Lower lobe of right lung (tissue), 2 donors: ENCODE results near the gene PRUNE1. TPM values are rescaled to one million over a fixed set of nuclear protein-coding genes. Genes with fewer than 3 reads are reported as not detected.

Experiments used
- ATAC-seq, 2 donors: fragments of 200-7000 bp; cut with Tn5 transposase; one replicate each; pipeline ENCODE4 v1.9.1; 2020 to 2022; ENCODE audit warnings: mild to moderate bottlenecking in 2 of 2, moderate library complexity in 2 of 2
- DNase-seq: peaks from one replicate; pipeline ENCODE4 v3.0.0-alpha.2; 2020
- H3K27ac ChIP-seq: fragments of 200-600 bp; one replicate; pipeline ENCODE4 v1.8.0; 2022
- H3K27me3 ChIP-seq: fragments of 200-600 bp; one replicate; pipeline ENCODE4 v1.8.0; 2022; ENCODE audit warnings: low read depth
- H3K36me3 ChIP-seq: fragments of 200-600 bp; one replicate; pipeline ENCODE4 v1.8.0; 2022; ENCODE audit warnings: mild to moderate bottlenecking
- H3K4me1 ChIP-seq: fragments of 200-600 bp; one replicate; pipeline ENCODE4 v1.8.0; 2022
- H3K4me3 ChIP-seq: fragments of 200-600 bp; one replicate; pipeline ENCODE4 v1.8.0; 2022; ENCODE audit warnings: mild to moderate bottlenecking
- H3K9me3 ChIP-seq: fragments of 200-600 bp; one replicate; pipeline ENCODE4 v1.8.0; 2022
- intact Hi-C: fragments of 100-400 bp; cut with DNase I; formaldehyde crosslinking; loops from one replicate; pipeline ENCODE4 v1.11.0; 2022
- long read RNA-seq: library from polyadenylated mRNA; unstranded; transcript quantifications from one replicate; pipeline ENCODE4 v2.0.0, GENCODE V29; 2021
- total RNA-seq: library from RNA; stranded (reverse); fragmentation: NEBNext Ultra II Directional; extraction: Animal tissue kit (Norgen Biotek cat#: 25700); gene quantifications from one replicate; pipeline ENCODE4 v1.2.1, GENCODE V29; 2021
- TF ChIP-seq, protein P1 (sequence below): fragments of 200-600 bp; IDR thresholded peaks from one replicate; pipeline ENCODE4 v1.8.0; 2022; ENCODE audit warnings: antibody characterized with exemption, mild to moderate bottlenecking
- donor health status: DM: no; HTN: yes; CAD: no; lungs with severe emphysema.

PRUNE1 gene, protein sequence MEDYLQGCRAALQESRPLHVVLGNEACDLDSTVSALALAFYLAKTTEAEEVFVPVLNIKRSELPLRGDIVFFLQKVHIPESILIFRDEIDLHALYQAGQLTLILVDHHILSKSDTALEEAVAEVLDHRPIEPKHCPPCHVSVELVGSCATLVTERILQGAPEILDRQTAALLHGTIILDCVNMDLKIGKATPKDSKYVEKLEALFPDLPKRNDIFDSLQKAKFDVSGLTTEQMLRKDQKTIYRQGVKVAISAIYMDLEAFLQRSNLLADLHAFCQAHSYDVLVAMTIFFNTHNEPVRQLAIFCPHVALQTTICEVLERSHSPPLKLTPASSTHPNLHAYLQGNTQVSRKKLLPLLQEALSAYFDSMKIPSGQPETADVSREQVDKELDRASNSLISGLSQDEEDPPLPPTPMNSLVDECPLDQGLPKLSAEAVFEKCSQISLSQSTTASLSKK
- total RNA-seq, result 21.4 TPM
- long read RNA-seq, transcript PRUNE1-201 (8 exons, 2,997 nt), result major isoform, 7 of 20 reads
- long read RNA-seq, partial matches to known transcripts, result 2 of 20 reads
- long read RNA-seq, other reads (novel, unspliced or antisense), result 9 of 20 reads

DNA sequence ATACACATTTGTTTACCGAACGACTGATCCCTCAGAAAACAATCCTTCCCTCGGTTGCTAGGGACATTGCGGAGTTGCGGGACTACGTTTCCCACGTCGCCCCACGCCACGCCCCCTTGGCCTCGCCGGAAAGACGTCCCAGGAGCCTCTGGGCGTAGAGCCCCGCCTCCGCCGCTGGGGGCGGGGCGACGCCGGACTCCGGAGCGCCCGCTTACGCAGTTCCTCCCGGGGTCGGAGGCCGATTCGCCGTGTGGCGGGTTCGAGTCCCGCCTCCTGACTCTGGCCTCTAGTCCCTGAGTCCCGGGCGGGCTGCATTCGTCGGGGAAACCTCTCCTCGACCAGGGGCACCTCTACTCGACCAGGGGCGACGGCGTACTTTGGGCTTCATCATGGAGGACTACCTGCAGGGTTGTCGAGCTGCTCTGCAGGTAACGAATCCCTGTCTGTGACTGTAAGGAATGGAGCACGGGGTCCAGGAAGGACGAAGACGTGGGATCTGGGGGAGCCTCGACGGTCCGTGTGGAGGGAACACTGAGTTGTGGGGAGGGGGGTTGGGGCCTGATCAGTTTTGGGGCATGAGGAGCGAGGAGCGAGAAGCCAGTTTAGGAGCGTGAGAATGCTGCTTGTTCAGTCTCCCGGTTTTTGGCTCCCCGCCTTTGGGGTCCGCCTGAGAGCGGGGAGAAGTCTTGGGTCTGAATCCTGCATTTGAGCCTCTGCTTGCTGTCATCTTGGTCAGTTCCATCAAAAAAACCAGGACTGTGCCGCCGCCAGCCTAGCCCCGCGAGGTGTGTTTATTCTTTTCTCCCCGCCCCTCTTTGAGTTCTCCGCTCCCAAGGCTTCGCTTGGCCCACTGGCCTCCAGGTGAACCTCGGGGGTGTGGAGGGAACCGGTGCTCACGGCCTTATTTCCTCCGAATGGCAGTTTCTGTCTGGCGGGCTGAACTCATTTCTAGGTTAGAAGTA, at the start of gene PRUNE1:
PRUNE1 (plus strand) TSS at position 206 of the 962 bp plus-strand sequence; CDS start at position 390, 184 bp downstream.
- ATAC-seq (peak; percentile 95 to 97), DNase-seq (peak; percentile 99)
- Histone ChIP-seq H3K27ac (peak within 1 kb of the TSS; percentile 91), H3K9me3 (no peaks in the 10 kb centered on the region), H3K27me3 (no peaks in the 10 kb centered on the region), H3K36me3 (no peaks in the 10 kb centered on the region), H3K4me1 (peaks cover 80% of the 10 kb centered on the region), H3K4me3 (peak within 1 kb of the TSS; percentile 78)
- intact Hi-C loops, result no loop called here
- TF ChIP-seq, protein P1, sequence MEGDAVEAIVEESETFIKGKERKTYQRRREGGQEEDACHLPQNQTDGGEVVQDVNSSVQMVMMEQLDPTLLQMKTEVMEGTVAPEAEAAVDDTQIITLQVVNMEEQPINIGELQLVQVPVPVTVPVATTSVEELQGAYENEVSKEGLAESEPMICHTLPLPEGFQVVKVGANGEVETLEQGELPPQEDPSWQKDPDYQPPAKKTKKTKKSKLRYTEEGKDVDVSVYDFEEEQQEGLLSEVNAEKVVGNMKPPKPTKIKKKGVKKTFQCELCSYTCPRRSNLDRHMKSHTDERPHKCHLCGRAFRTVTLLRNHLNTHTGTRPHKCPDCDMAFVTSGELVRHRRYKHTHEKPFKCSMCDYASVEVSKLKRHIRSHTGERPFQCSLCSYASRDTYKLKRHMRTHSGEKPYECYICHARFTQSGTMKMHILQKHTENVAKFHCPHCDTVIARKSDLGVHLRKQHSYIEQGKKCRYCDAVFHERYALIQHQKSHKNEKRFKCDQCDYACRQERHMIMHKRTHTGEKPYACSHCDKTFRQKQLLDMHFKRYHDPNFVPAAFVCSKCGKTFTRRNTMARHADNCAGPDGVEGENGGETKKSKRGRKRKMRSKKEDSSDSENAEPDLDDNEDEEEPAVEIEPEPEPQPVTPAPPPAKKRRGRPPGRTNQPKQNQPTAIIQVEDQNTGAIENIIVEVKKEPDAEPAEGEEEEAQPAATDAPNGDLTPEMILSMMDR, result no peak

DNA sequence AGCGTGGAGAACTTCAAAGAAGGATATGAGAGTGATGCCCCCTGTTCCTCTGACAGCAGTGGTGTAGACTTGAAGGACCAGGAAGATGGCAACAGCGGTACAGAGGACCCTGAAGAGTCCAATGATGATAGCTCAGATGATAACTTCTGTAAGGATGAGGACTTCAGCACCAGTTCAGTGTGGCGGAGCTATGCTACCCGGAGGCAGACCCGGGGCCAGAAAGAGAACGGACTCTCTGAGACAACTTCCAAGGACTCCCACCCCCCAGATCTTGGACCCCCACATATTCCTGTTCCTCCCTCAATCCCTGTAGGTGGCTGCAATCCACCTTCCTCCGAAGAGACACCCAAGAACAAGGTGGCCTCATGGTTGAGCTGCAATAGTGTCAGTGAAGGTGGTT, 47.6 kb upstream of the PRUNE1 start:
- Histone ChIP-seq H3K9me3 (no peaks in the 10 kb centered on the region), H3K36me3 (peaks cover 92% of the 10 kb centered on the region), H3K27me3 (no peaks in the 10 kb centered on the region), H3K4me3 (no peak overlapping the region), H3K4me1 (no peaks in the 10 kb centered on the region), H3K27ac (no peak overlapping the region)
- intact Hi-C loops, result no loop called here
- TF ChIP-seq, protein P1, result no peak
- no peak for DNase-seq
- no peak for ATAC-seq

DNA sequence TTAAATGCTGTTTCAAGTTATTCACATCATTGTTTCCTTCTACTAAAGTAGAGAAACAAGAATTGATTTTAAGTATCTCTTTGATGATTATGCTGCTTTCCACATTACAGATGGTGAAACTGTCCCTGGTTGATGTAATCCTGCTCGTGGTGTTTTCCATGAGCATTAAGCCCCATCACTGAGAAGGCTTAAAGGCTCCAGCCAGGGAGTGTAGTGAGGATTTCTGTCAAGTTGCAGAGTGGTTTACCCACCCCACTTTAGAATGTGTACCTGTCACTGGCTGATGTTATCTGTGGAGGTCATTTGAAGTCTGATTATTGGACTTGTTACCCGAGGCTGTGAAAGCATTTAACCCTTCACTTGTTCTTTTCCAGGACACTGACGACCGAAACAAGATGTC, 46.5 kb upstream of the PRUNE1 start:
- DNase-seq (no peak), ATAC-seq (no peak)
- H3K9me3 ChIP-seq, result no peaks in the 10 kb centered on the region
- H3K27ac ChIP-seq, result no peak overlapping the region
- TF ChIP-seq, protein P1, result no peak
- intact Hi-C loops, result no loop called here
- no peak overlapping the region for H3K4me3 ChIP-seq
- peaks cover 100% of the 10 kb centered on the region for H3K36me3 ChIP-seq
- H3K4me1 ChIP-seq, result no peaks in the 10 kb centered on the region
- no peaks in the 10 kb centered on the region for H3K27me3 ChIP-seq

DNA sequence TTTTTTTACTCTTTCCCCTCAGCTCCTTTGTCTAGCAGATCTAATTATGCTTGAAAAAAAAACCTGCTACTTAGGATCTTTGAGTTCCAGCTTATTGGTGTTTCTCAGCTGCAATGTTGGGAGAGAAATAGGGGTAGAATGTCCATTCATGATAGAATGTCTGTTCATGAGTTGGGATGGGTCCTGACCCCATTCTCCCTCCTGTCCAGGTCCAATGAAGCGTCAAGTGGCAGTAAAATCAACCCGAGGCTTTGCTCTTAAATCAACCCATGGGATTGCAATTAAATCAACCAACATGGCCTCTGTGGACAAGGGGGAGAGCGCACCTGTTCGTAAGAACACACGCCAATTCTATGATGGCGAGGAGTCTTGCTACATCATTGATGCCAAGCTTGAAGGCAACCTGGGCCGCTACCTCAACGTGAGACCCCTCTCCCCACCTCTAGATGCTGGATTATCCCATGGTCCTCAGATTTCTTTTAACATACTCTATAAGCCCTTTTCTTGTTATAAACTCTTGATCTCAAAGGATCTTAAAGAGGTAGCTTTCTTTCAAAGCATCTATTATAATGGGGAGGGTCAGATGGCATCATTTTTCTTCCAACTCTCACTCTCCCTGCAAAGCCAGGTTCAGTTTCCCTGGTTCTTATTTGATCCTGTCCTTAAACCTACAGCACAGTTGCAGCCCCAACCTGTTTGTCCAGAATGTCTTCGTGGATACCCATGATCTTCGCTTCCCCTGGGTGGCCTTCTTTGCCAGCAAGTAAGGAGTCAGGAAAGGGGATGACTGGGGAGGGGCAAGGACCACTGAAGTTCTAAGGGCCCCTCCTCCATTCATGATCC, 44.7 kb upstream of the PRUNE1 start:
- Histone ChIP-seq H3K9me3 (no peaks in the 10 kb centered on the region), H3K4me1 (no peaks in the 10 kb centered on the region), H3K27me3 (no peaks in the 10 kb centered on the region), H3K4me3 (no peak overlapping the region), H3K27ac (no peak overlapping the region), H3K36me3 (peaks cover 100% of the 10 kb centered on the region)
- DNase-seq (no peak), ATAC-seq (no peak)
- TF ChIP-seq, protein P1, result no peak
- intact Hi-C loops, result no loop called here

DNA sequence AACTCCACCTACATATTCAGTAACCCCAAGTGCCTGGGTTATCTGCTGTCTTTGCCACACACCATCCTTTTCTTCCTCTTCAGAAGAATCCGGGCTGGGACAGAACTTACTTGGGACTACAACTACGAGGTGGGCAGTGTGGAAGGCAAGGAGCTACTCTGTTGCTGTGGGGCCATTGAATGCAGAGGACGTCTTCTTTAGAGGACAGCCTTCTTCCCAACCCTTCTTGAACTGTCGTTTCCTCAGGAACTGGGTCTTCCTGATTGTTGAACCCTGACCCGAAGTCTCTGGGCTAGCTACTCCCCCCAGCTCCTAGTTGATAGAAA, 44.1 kb upstream of the PRUNE1 start:
- ATAC-seq, result no peak

More for the DNA sequence above, 44.1 kb upstream of the PRUNE1 start:
- DNase-seq, result no peak
- intact Hi-C loops, result no loop called here
- Histone ChIP-seq H3K36me3 (peaks cover 100% of the 10 kb centered on the region), H3K4me3 (no peak overlapping the region), H3K4me1 (peaks cover 5% of the 10 kb centered on the region), H3K27ac (no peak overlapping the region), H3K27me3 (no peaks in the 10 kb centered on the region), H3K9me3 (no peaks in the 10 kb centered on the region)
- TF ChIP-seq, protein P1, result no peak
